MM.1S (cell line): ENCODE measurements around the gene STEAP2.

Experiments used
- EZH2 ChIP-seq: fragments of 300-600 bp; sonication (generic); optimal IDR thresholded peaks from 2 replicates; pipeline ENCODE3; 2017; ENCODE audit warnings: low read depth, mild to moderate bottlenecking, antibody characterized with exemption, low read length, mixed read lengths
- EZH2phosphoT487 ChIP-seq: fragments of 300-600 bp; sonication (generic); IDR thresholded peaks from 2 replicates; pipeline ENCODE4 v1.6.1; 2018; ENCODE audit warnings: antibody characterized with exemption, low read length
- TF ChIP-seq, protein P1 (sequence below): fragments of 300-600 bp; sonication (generic); IDR thresholded peaks from 2 replicates; pipeline ENCODE4 v1.5.1; 2016; ENCODE audit warnings: antibody characterized with exemption, low read length, mixed read lengths

DNA sequence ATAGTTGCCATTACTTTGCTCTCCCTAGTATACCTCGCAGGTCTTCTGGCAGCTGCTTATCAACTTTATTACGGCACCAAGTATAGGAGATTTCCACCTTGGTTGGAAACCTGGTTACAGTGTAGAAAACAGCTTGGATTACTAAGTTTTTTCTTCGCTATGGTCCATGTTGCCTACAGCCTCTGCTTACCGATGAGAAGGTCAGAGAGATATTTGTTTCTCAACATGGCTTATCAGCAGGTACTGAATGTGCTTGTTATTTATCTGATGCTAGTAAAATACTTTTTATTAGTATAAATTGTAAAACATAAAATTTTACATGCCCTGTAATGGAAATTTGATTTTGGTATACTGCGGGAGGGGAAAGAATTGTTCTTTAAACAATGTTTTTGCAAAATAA lies 15.7 kb downstream of the STEAP2 start:
- TF ChIP-seq, protein P1, sequence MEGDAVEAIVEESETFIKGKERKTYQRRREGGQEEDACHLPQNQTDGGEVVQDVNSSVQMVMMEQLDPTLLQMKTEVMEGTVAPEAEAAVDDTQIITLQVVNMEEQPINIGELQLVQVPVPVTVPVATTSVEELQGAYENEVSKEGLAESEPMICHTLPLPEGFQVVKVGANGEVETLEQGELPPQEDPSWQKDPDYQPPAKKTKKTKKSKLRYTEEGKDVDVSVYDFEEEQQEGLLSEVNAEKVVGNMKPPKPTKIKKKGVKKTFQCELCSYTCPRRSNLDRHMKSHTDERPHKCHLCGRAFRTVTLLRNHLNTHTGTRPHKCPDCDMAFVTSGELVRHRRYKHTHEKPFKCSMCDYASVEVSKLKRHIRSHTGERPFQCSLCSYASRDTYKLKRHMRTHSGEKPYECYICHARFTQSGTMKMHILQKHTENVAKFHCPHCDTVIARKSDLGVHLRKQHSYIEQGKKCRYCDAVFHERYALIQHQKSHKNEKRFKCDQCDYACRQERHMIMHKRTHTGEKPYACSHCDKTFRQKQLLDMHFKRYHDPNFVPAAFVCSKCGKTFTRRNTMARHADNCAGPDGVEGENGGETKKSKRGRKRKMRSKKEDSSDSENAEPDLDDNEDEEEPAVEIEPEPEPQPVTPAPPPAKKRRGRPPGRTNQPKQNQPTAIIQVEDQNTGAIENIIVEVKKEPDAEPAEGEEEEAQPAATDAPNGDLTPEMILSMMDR, result no peak
- TF ChIP-seq EZH2phosphoT487 (no peak), EZH2 (no peak)
